NCI-H345 treated with DMSO at 0.1 percent for 48 hours (cell line): Measurements from ENCODE around the gene CNKSR2.

Experiments
- DNase-seq: peaks from one replicate; lab custom pipeline; 2025; ENCODE audit not compliant: unreplicated experiment; lab: John Stamatoyannopoulos, UW

CNKSR2 gene

DNA sequence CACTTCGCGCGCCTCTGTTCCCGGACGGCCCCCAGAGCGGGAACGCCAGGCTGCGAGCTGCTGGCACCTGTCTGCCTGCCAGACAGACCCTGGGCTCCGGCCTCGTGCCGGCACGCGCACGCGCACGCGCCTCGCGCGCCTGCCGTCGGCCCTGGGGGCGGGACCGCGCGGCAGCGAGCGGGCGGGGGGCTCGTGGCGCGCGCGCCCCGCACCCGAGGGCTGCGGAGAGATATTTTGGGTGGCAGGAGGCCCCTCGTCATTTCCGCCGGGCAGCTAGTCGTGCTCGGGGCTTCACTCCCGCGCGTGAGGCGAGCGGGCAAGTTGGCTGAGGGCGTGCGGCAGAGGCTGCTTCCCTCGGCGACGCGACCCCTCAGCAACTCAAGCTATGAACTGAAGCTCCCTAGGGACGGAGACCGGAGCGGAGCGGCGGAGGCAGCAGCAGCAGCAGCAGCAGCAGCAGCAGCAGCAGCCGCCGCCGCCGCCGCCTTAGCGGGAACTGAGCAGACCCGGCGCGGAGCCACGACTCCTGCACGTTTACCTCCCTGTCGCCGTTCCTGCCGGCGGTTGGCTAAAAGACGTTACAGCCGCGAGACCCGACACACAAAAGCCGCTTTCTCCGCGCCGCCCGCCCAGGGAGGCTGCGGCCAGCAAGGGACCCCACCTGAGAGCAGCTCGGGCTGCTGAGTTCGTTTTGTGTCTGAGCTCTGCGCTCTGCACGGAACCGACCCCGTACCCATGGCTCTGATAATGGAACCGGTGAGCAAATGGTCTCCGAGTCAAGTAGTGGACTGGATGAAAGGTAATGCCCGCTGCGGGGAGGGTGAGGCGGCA lies at the start of gene CNKSR2:
CNKSR2 (plus strand) TSS at position 256 of the 831 bp plus-strand sequence; CDS start at position 736, 480 bp downstream.
- DNase-seq, result peak; percentile 58

DNA sequence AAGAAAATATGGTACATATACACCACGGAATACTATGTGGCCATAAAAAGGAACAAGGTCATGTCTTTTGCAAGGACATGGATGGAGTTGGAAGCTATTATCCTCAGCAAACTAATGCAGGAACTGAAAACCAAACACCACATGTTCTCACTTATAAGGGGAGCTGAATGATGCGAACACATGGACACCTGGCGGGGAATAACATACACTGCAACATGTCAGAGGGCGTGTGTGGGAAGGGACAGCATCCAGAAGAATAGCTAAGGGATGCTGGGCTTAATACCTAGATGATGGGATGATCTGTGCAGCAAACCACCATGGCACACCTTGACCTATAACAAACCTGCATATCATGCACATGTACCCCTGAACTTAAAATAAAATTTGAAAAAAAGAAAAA lies 19.5 kb upstream of the CNKSR2 start:
- no peak for DNase-seq

- DNase-seq, result no peak
Measured at GRCh38 chrX:21355831-21356230, 18.4 kb upstream of the CNKSR2 start.

- DNase-seq, result no peak
Measured at GRCh38 chrX:21369613-21370012, 4.6 kb upstream of the CNKSR2 start.

DNA sequence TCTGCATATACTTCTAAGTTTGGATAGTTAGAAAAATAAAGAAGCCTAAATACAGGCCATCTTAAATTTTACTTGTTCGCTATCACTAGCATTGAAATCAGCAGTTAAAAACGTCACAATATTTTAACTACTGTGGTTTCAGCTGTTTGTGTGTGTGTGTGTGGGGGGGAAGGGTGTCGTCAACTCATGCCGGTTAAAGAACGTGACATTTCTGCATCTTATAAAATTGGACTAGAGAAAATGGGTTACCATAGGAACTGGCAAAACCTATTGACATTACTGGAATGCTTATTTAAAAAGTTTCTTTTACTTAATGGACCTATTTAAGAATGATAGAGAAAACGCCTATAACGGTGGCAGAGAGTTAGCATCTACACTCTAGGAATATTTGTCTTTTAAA lies 1.2 kb upstream of the CNKSR2 start:
- no peak for DNase-seq

GRCh38 chrX:21373637-21374162 lies 518 bp upstream of the CNKSR2 start:
- DNase-seq, result no peak

- DNase-seq, result no peak
Measured at GRCh38 chrX:21374994-21375707, 933 bp downstream of the CNKSR2 start.

DNA sequence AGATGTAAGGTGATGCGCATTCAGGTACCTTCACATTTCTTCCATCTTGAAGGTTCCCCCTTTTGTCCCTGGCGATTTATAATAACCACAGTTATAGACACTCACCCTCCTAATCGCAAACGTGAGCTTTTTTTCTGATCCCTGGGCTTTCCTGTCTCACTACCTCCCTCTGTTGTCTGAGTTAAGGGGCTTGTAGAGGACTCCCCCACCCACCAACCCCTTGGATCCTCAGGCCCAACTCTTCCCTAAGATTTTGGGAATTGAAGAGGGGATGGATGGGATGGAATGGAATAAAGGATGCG lies 1.4 kb downstream of the CNKSR2 start:
- peak; percentile 31 for DNase-seq

DNA sequence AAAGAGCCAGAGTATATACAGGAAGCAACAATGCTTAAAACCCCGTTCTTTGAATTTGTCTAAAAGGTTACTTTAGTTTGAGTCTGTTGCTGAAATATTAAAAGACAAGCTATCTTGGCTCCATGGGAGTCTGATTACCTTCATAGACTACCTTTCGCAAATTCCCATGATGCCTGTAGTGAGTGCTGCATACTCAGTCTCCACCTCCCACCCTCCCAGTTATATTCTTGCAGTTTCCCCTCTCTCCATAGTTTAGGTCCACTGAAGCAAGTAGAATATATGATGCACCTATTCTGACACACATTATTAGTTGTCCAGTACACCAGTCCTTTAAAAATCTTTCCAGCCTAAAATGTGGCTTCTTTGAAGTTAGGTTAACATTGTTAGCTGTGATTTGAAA lies 2.4 kb downstream of the CNKSR2 start:
- DNase-seq, result no peak

GRCh38 chrX:21379991-21380390 lies 5.8 kb downstream of the CNKSR2 start:
- DNase-seq, result no peak

- DNase-seq, result no peak
Measured at GRCh38 chrX:21382715-21383114, 8.5 kb downstream of the CNKSR2 start.

DNA sequence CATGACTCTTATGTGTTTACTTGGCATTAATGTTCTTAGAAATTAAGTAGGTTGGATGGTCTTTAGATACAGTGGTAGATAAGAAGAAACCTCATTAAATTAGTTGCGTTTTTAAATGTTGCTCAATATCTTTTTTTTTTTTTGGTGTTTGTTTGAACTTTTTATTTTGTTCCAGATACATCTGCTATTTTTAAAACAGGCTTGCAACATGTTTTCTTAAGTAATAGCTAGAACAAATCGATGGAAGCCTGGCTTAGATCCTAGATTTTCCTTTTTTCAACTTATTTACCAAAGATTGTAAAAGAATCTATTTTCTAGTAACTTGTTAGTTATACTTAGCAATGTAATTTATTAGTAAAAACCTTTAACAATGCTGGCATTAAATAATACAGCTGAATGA lies 9.3 kb downstream of the CNKSR2 start:
- DNase-seq, result no peak

DNA sequence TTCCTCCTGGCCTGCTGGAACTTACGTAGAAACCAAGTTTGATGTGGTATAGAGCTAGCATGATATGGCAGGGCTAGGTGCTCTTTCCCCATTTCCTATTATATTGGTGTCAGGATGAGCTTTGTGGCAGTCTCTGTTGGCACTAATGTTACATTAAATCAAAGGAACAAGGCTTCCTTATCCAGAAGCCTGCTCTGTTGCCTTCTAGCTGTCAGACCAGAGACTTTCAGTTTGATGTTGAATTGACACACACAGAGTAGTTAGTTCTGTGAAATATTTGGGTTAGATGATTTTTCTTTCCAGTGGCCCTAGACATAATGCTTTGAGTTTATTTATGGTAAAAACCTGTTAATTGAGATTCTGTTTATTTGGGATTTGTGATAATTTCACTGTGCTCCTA lies 10.0 kb downstream of the CNKSR2 start:
- no peak for DNase-seq

DNA sequence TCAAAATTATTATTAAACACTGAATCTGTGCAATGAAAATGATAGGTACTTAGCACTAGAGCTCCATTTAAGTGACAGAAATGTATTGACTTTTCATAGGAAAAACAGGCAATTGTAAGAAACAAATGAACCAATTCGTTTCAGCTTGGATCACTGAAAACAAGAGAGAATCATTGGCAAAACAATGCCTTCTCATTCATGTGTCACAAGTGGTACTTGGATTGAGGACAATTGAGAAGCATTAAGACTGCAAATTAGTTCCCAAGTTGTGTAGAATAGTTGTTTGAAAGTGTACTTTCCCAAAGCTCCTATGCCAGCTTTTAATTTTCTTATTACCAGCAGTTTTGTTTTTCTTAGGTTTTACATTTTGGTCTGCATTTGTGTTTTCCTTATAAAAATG lies 20.6 kb downstream of the CNKSR2 start:
- no peak for DNase-seq

DNA sequence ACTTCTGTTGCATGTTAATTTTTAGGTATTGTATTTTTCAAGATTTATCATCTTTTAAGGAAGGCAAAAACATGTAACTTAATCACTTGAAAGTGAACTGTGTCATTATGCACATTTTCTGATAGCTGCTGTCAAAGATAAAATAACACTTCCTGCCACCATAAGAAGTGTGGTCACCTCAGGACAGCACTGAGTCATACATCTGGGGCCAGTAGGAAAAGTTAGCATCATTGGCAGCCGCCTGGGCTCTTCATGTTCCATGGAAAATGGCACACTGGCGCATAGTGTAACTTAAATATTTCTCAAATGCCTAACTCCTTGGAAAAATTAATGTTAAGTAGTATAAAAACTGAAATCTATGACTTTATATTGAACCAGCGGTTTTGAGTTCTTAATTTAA lies 24.2 kb downstream of the CNKSR2 start:
- no peak for DNase-seq

GRCh38 chrX:21400408-21401121 lies 26.3 kb downstream of the CNKSR2 start:
- DNase-seq, result no peak

DNA sequence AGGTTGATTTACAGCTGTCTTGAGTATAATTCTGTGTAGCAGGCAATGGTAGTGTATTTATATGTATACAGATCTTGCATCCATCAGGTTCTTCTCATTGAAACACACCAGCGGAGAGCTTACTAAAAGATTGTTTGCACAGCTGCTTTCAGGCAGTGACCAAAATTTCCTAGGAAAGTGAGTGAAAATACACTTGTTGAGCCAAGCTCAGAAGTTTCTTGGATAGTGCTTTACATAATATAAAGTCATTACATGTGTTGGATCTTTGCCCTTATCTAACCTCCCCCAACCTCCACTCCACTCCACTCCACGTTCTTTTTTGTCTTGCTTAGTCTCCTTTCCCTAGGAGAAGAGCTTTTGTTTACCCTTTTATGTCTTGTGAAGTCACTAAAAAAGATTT lies 34.1 kb downstream of the CNKSR2 start:
- DNase-seq, result no peak

GRCh38 chrX:21408788-21409187 lies 34.6 kb downstream of the CNKSR2 start:
- DNase-seq, result no peak

DNA sequence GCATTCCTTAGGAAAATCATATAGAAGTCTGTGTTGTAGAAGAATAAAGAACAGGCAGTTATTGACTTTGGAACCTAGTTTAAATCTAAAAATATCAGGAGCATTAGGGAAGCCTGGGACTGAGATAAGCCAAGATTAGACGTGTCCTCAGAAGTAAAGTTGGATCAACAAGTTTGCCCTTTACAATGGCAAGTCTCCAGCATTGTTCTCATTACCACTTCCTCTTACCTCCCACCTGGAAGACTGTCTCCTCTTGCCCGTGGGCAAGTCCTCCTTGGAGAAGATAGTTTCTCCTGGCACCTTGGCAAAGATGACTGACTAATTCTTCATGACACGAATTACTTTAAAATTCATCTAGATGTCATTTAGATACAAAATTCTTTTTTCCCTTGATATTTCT lies 37.8 kb downstream of the CNKSR2 start:
- no peak for DNase-seq

DNA sequence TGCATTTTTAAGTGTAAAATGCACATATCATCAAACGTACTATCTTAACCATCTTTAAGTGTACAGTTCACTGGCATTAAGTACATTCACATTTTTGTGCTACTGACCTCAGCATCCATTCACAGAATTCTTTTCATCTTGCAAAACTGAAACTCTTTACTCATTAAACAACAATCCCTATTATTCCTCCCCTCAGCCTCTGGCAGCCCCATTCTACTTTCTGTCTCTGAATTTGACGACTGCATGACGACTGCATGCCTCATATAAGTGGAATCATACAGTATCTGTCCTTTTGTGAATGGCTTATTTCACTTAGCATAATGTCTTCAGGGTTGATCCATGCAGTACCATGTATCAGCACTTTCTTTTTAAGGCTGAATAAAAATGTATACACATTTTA lies 38.7 kb downstream of the CNKSR2 start:
- DNase-seq, result no peak

DNA sequence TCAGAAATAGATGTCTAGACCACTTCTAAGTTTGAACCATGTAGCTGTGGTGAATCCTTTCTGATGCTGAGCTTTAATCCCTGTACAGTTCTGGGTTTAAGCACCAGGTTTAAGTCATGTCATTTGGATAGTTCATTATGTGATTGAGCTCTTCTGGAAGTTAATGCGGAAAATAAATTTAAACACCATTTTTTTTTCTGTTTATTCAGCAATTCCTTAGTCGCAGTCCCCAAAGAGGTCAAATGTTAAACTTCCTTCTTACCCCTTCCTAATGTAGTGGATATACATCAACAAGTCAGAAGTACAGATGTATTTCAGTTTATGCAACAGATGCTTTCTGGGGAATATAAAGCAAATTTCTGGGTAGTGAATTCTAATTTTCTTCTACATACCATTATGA lies 52.9 kb downstream of the CNKSR2 start:
- DNase-seq, result no peak

GRCh38 chrX:21437036-21437435 lies 62.8 kb downstream of the CNKSR2 start:
- DNase-seq, result no peak
